NAMALWA (cell line): ENCODE results near the gene SEPSECS.

Source experiments
- DNase-seq: peaks from one replicate; pipeline ENCODE4 v3.0.0-alpha.2; 2015; ENCODE audit warnings: low spot score

Gene SEPSECS

DNA sequence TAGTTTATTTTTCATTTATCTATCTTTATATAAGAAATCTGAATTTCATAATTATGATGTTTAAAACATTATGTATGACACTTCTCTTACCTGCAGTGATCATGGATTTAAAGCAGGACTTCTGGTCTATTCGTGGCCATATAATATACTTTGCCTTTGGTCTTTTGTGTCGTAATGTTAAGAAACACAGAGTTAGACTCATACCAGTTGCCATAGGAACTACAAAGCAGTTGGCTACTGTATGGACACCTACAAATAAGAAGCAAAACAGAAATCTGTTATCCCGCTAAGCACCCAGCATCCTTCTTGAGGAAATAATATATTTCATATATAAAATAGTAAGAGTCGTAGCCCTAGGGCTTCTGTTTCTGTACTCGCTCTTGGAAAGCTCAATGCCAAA is 4.3 kb downstream of the SEPSECS start:
- DNase-seq = no peak

GRCh38 chr4:25154594-25155265 is 5.5 kb downstream of the SEPSECS start:
- no peak for DNase-seq

GRCh38 chr4:25146076-25146475 is 14.2 kb downstream of the SEPSECS start:
- no peak for DNase-seq

- DNase-seq = peak; percentile 50
These were observed 15.3 kb downstream of the SEPSECS start for GRCh38 chr4:25144870-25145481.

GRCh38 chr4:25142468-25142867 is 17.8 kb downstream of the SEPSECS start:
- DNase-seq = no peak

DNA sequence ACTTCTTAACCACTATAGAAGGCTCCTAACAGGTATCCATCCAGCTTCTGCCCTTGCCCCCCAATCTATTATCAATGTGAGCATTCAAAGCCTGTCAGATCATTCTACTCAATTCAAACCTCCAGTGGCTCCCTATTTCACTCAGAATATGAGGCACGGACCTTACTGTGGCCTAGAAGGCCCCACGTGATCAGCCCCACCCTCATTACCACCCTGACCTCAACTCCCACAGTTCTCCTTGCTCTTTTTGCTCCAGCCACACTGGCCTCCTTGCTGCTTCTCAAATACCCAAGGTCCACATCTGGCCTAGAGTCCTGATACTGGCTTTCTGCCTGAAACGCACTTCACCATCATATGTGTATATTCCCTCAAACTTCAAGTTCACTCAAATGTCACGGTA is 18.7 kb downstream of the SEPSECS start:
- DNase-seq = no peak

GRCh38 chr4:25133132-25133531 is 27.1 kb downstream of the SEPSECS start:
- DNase-seq = no peak

GRCh38 chr4:25131926-25132325 is 28.3 kb downstream of the SEPSECS start:
- DNase-seq = no peak

DNA sequence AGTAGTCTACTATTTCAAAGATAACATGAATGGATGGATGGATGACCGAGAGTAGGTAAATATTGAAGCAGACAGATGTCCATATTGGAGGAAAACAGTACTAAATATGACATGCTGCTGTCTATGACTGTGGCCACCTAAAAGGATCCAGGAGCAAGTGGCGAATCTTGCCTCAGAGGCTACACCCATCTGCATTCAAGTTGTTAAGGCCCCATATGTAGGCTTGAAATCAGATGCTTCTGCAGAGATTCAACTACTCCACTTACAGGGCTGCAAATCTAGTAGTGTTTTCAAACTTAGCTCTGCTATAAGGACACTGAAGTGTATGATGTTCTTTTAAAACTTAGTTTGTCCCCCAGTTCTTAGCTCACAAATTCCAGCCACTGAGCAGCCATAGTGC is 28.9 kb downstream of the SEPSECS start:
- no peak for DNase-seq

- no peak for DNase-seq
These were observed 30.3 kb downstream of the SEPSECS start for GRCh38 chr4:25129917-25130316.

GRCh38 chr4:25128671-25129070 is 31.6 kb downstream of the SEPSECS start:
- DNase-seq = no peak

- DNase-seq = no peak
These were observed 37.0 kb downstream of the SEPSECS start for GRCh38 chr4:25123236-25123635.

DNA sequence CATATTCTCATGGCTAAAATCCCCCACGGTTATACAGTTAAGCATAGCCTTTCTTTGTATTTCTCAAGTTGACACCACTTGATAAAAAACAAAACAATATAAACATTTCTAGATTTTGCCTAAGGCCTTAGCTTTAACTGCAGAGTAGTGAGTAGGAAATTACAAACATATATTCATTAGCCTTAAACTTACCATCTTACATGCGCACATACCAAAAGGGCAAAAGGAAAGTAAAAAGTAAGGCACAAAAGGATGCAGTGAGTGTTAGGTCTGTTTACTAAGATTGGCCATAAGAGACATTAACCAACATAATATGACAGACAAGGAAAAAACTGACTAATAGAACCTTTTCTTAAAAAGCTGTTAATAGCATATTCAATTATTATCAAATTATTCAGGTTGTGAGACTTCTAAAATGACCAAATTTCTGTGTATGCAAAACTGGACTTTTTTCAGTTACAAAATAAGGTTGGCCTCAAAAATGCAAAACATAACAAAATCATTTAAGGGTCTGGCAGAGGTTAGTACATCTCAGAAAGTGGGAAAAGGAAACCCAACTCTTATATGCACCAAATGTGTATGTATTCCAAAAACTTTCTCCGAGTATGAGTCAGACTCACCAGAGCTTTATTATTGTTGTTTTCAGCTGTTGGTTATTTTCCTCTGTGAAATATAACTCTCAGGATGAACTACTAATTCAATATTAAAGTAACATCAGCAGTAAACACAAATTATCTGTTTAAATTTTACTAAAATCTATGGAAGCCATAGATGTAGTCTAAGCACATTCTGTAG is 39.9 kb downstream of the SEPSECS start:
- no peak for DNase-seq

- no peak for DNase-seq
These were observed 42.4 kb downstream of the SEPSECS start for GRCh38 chr4:25117716-25118472.

DNA sequence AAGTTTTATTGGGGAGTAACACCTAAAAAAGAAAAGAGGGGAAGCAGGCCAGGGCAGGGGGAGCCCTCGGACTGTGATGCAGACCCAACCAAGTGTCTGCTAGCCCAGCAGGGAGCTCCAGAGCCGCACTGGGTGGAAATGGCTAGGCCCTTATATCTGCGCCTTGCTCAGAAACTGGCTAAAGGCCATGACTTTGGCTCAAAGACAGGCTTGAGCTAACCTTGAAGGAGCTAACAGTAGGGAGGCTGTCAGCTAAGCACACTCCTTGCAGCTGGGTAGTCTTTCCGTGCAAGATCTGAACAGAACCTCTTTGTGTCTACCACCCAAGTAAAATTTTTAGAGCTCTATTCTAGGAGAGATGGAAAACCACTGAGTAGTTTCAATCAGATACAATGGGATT is 43.0 kb downstream of the SEPSECS start:
- DNase-seq = no peak

- no peak for DNase-seq
These were observed 46.0 kb downstream of the SEPSECS start for GRCh38 chr4:25113915-25114904.

- DNase-seq = no peak
These were observed 47.3 kb downstream of the SEPSECS start for GRCh38 chr4:25112995-25113380.

GRCh38 chr4:25112366-25112994 is 47.8 kb downstream of the SEPSECS start:
- no peak for DNase-seq

DNA sequence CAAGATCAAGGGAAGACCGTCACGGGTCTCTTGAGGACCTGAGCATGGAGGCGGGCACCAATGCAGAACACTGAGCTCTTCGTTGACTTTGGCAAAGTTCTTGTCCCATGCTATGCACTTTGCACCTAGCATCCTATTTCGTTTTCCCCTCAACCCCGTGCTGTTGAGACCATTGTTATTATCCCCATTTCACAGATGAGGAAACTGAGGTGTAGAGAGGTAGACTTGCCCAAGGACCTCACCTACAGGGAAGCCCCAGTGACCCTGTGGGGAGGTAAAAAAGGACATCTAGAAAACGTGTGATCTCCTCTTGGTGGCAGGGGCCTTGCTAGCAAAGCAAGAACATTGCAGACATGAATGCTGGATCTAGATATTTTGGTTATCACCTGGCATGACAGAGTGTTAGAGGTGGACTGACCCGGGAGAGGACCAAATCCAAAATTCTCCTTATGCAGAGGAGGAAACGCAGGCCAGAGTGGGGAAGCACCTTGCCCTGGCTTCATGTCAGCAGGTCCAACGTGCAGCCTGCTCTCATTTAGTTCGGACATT is 48.5 kb downstream of the SEPSECS start:
- no peak for DNase-seq

GRCh38 chr4:25110527-25111329 is 49.5 kb downstream of the SEPSECS start:
- no peak for DNase-seq
